Measurements from ENCODE around the gene FOXO6.

Gene FOXO6

GRCh38 chr1:41380195-41380594 lies 19.0 kb downstream of the FOXO6 start:
- H3K27ac ChIP-seq (ENCODE audit: low read depth, low read length, poor library complexity, severe bottlenecking): no peak overlapping the region
- H3K9me3 ChIP-seq (ENCODE audit: low read length): no peaks in the 10 kb centered on the region
- no peak overlapping the region for H3K4me3 ChIP-seq (ENCODE audit: low read depth, low read length, poor library complexity, severe bottlenecking)
- H3K36me3 ChIP-seq (ENCODE audit: insufficient read depth, low read length): no peaks in the 10 kb centered on the region
- no peaks in the 10 kb centered on the region for H3K9me2 ChIP-seq (ENCODE audit: low read depth, low read length)
- H3K79me2 ChIP-seq (ENCODE audit: insufficient read depth, low read length): no peaks in the 10 kb centered on the region
- H3K9ac ChIP-seq (ENCODE audit: low read length): no peak overlapping the region
- H2AFZ ChIP-seq (ENCODE audit: low read length): no peak overlapping the region
- H4K20me1 ChIP-seq (ENCODE audit: insufficient read depth, low read length): no peaks in the 10 kb centered on the region
- no peaks in the 10 kb centered on the region for H3F3A ChIP-seq (ENCODE audit: insufficient read depth, low read length)
- no peaks in the 10 kb centered on the region for H3K4me1 ChIP-seq (ENCODE audit: insufficient read depth, low read length, severe bottlenecking)
- no peaks in the 10 kb centered on the region; the same call in 1 of the 2 replicates for H3K27me3 ChIP-seq (ENCODE audit: insufficient read depth, low read length)
- no peak for TF ChIP-seq EZH2 (IDR thresholded peaks at IDR 0.05; ENCODE audit: borderline replicate concordance, low read length)
- no peak for TF ChIP-seq CTCF (IDR thresholded peaks at IDR 0.05; ENCODE audit: low read length)
- no peak overlapping the region for H3K4me2 ChIP-seq (ENCODE audit: low read length)

- H2AFZ ChIP-seq (ENCODE audit: low read length): no peak overlapping the region
- no peak overlapping the region for H3K4me3 ChIP-seq (ENCODE audit: low read depth, low read length, poor library complexity, severe bottlenecking)
- TF ChIP-seq EZH2 (IDR thresholded peaks at IDR 0.05; ENCODE audit: borderline replicate concordance, low read length) (no peak), CTCF (IDR thresholded peaks at IDR 0.05; ENCODE audit: low read length) (no peak)
- H3K79me2 ChIP-seq (ENCODE audit: insufficient read depth, low read length): no peaks in the 10 kb centered on the region
- H3K9me3 ChIP-seq (ENCODE audit: low read length): no peaks in the 10 kb centered on the region
- H3K4me1 ChIP-seq (ENCODE audit: insufficient read depth, low read length, severe bottlenecking): no peaks in the 10 kb centered on the region
- no peaks in the 10 kb centered on the region for H3K36me3 ChIP-seq (ENCODE audit: insufficient read depth, low read length)
- no peak overlapping the region for H3K9ac ChIP-seq (ENCODE audit: low read length)
- no peaks in the 10 kb centered on the region for H3F3A ChIP-seq (ENCODE audit: insufficient read depth, low read length)
- H4K20me1 ChIP-seq (ENCODE audit: insufficient read depth, low read length): no peaks in the 10 kb centered on the region
- H3K4me2 ChIP-seq (ENCODE audit: low read length): no peak overlapping the region
- no peak overlapping the region for H3K27ac ChIP-seq (ENCODE audit: low read depth, low read length, poor library complexity, severe bottlenecking)
- H3K9me2 ChIP-seq (ENCODE audit: low read depth, low read length): no peaks in the 10 kb centered on the region
- no peaks in the 10 kb centered on the region; the same call in 1 of the 2 replicates for H3K27me3 ChIP-seq (ENCODE audit: insufficient read depth, low read length)
These were observed 19.9 kb downstream of the FOXO6 start for GRCh38 chr1:41380979-41381691.

- Histone ChIP-seq H3K79me2 (ENCODE audit: insufficient read depth, low read length) (no peaks in the 10 kb centered on the region), H3K9ac (ENCODE audit: low read length) (no peak overlapping the region), H3K9me2 (ENCODE audit: low read depth, low read length) (no peaks in the 10 kb centered on the region), H3K4me2 (ENCODE audit: low read length) (no peak overlapping the region), H3K4me1 (ENCODE audit: insufficient read depth, low read length, severe bottlenecking) (no peaks in the 10 kb centered on the region), H2AFZ (ENCODE audit: low read length) (no peak overlapping the region), H3K9me3 (ENCODE audit: low read length) (no peaks in the 10 kb centered on the region), H3K27ac (ENCODE audit: low read depth, low read length, poor library complexity, severe bottlenecking) (no peak overlapping the region), H3K4me3 (ENCODE audit: low read depth, low read length, poor library complexity, severe bottlenecking) (no peak overlapping the region), H3F3A (ENCODE audit: insufficient read depth, low read length) (no peaks in the 10 kb centered on the region), H3K36me3 (ENCODE audit: insufficient read depth, low read length) (no peaks in the 10 kb centered on the region), H3K27me3 (ENCODE audit: insufficient read depth, low read length) (no peaks in the 10 kb centered on the region; the same call in 1 of the 2 replicates), H4K20me1 (ENCODE audit: insufficient read depth, low read length) (no peaks in the 10 kb centered on the region)
- TF ChIP-seq EZH2 (IDR thresholded peaks at IDR 0.05; ENCODE audit: borderline replicate concordance, low read length): no peak
- no peak for TF ChIP-seq CTCF (IDR thresholded peaks at IDR 0.05; ENCODE audit: low read length)
These were observed 20.7 kb downstream of the FOXO6 start for GRCh38 chr1:41381692-41382479.
